Epithelial cell of esophagus (primary cell): ENCODE data around the gene KAT7.

ENCODE experiments used
- DNase-seq: peaks from one replicate; pipeline ENCODE4 v3.0.0; 2010; ENCODE audit warnings: low read depth
- H3K4me3 ChIP-seq: 2 replicates; pipeline ENCODE4 v1.5.1; 2011; ENCODE audit warnings: mild to moderate bottlenecking, low read length, control low read depth
- TF ChIP-seq, protein P1 (sequence below): IDR thresholded peaks from 2 replicates; pipeline ENCODE4 v1.5.1; 2011; ENCODE audit warnings: low read depth, mild to moderate bottlenecking, low read length, control low read depth, inconsistent platforms; ENCODE audit not compliant: insufficient read depth; ENCODE audit errors: missing control alignments

Gene KAT7

DNA sequence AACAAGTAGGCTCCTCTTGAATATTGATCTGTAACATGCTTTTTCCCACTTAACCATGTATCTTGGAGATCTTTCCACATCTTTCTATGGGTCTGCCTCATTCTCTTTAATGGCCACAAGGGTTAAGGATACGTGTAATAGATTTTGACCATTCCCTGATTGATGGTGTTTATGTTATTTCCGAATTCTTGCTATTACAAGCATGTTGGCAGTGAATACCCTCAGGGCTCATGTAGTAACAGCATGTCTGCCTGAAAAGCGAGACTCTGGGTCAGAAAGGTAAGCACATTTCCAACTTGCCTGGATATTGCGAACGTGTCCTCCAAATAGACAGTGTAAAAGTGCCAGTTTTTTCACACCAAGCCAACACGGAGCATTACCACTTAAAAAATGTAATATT is 54.4 kb downstream of the KAT7 start:
- no peak overlapping the region for H3K4me3 ChIP-seq
- no peak for DNase-seq
- TF ChIP-seq, protein P1, sequence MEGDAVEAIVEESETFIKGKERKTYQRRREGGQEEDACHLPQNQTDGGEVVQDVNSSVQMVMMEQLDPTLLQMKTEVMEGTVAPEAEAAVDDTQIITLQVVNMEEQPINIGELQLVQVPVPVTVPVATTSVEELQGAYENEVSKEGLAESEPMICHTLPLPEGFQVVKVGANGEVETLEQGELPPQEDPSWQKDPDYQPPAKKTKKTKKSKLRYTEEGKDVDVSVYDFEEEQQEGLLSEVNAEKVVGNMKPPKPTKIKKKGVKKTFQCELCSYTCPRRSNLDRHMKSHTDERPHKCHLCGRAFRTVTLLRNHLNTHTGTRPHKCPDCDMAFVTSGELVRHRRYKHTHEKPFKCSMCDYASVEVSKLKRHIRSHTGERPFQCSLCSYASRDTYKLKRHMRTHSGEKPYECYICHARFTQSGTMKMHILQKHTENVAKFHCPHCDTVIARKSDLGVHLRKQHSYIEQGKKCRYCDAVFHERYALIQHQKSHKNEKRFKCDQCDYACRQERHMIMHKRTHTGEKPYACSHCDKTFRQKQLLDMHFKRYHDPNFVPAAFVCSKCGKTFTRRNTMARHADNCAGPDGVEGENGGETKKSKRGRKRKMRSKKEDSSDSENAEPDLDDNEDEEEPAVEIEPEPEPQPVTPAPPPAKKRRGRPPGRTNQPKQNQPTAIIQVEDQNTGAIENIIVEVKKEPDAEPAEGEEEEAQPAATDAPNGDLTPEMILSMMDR, result no peak

DNA sequence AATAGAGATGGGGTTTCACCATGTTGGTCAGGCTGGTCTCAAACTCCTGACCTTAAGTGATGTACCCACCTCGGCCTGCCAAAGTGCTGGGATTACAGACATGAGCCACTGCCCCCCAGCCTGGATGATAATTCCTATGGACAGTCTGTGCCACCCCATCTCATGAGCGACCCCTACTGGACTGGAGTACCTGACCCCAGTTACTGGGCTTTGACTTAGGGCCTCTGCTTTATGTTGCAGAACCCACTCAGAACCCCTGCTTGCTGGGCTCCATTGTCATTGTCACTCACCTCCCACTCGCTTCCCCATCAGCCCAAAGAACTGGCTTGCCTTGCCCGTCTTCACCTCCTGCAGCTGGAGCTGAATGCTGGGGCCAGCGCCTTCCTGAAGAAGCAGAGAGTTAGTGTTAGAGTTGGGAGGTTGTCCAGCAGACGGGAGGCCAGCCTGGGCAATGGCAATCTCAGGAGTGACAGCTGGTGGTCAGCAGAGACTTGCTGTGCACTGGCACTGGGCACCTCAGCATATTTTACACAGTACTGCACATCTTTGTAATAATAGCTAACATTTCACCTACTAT is 55.4 kb downstream of the KAT7 start:
- TF ChIP-seq, protein P1, result peak; percentile 41
- no peak for DNase-seq
- no peak overlapping the region for H3K4me3 ChIP-seq

GRCh38 chr17:49845321-49845720 is 56.8 kb downstream of the KAT7 start:
- no peak overlapping the region for H3K4me3 ChIP-seq
- no peak for DNase-seq
- TF ChIP-seq, protein P1, result no peak

GRCh38 chr17:49846938-49847712 is 58.6 kb downstream of the KAT7 start:
- TF ChIP-seq, protein P1, result no peak
- DNase-seq, result no peak
- H3K4me3 ChIP-seq, result no peak overlapping the region

GRCh38 chr17:49848019-49848473 is 59.6 kb downstream of the KAT7 start, which contains the start of gene TAC4:
Gene TAC4 (minus strand): TSS chr17:49848069. CDS start chr17:49848017, 52 bp downstream.
- TF ChIP-seq, protein P1, result no peak
- DNase-seq, result no peak
- no peak within 1 kb of the TSS for H3K4me3 ChIP-seq

DNA sequence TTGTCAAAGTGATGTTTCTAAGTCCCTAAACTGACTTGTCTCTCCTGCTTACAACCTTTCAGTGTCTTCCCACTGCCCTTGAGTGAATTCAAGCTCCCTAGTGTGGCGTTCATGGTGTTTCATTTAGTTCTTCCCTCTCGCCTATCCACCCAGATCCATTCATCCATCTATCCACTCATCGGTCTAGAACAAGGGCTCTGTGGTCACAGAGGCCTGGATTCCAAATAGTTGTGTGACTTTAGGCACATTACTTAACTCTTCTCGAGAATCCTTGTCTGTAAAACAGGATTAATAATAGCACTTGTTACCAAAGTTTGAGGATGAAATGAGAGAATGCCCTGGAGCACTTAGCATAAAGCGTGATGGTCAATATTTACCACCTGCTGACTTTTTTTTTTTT is 60.3 kb downstream of the KAT7 start:
- DNase-seq, result no peak
- TF ChIP-seq, protein P1, result no peak
- no peak overlapping the region for H3K4me3 ChIP-seq

DNA sequence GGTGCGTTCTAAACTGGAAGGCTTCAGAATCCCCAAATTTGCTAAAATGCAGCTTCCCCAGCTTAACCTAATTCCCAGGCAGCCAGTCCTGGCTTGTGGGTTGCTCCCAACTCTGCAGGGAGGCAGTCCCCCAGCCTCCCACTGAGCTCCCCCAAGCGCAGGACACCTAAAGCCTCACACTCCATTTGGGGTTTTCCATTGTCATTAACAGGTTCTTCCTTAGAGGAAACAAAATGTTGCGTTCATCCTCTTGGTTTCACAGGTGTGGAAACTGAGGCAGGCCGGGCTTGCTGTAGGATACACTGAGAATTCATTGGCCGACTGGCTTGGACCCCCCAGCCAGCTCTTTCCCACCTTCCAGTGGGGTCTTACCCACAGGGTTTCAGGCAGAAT is 61.7 kb downstream of the KAT7 start:
- no peak overlapping the region for H3K4me3 ChIP-seq
- TF ChIP-seq, protein P1, result no peak
- DNase-seq, result no peak
